Uterus (tissue), 2 donors: ENCODE measurements around the gene CCR7.

Experiments
- POLR2A ChIP-seq, 2 donors: fragments of 450-650 bp; IDR thresholded peaks; one replicate each; pipeline ENCODE4 v1.6.1; 2016; ENCODE audit warnings: antibody characterized with exemption in 2 of 2, mild to moderate bottlenecking in 1 of 2, moderate library complexity in 1 of 2
- TF ChIP-seq, protein P1 (sequence below), 4 experiments: fragments of 200-600 bp in 2 of 4; fragments of 450-650 bp in 2 of 4; sonication (generic) in 2 of 4; IDR thresholded peaks; one replicate each; pipeline ENCODE4 v1.5.1; 2016 to 2019; ENCODE audit warnings: antibody characterized with exemption in 4 of 4, mild to moderate bottlenecking in 2 of 4, moderate library complexity in 1 of 4

DNA sequence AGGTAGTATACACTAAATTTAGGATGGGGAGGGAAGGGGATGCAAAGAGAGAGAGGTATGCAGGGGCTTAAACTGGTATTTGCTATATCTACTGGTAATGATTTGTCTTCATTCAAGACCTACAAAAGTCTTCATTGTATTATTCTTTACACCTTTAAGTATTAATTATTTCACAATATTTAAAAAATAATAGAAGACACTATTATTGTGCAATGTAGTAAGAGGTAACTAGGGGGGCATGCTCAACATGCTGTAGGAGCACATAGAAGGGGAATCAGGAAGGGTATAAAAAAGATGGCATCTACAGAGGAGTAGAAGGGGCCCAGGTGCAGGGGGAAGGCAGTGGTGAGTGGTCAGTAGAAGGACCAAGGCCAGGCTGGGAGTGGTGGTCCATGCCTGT is 14.9 kb upstream of the CCR7 start:
- TF ChIP-seq, protein P1, sequence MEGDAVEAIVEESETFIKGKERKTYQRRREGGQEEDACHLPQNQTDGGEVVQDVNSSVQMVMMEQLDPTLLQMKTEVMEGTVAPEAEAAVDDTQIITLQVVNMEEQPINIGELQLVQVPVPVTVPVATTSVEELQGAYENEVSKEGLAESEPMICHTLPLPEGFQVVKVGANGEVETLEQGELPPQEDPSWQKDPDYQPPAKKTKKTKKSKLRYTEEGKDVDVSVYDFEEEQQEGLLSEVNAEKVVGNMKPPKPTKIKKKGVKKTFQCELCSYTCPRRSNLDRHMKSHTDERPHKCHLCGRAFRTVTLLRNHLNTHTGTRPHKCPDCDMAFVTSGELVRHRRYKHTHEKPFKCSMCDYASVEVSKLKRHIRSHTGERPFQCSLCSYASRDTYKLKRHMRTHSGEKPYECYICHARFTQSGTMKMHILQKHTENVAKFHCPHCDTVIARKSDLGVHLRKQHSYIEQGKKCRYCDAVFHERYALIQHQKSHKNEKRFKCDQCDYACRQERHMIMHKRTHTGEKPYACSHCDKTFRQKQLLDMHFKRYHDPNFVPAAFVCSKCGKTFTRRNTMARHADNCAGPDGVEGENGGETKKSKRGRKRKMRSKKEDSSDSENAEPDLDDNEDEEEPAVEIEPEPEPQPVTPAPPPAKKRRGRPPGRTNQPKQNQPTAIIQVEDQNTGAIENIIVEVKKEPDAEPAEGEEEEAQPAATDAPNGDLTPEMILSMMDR (IDR thresholded peaks at IDR 0.05), result no peak
- TF ChIP-seq POLR2A (IDR thresholded peaks at IDR 0.05), result no peak
